Measurements from ENCODE around the gene RBMS3.

RBMS3 gene

GRCh38 chr3:29291260-29291981, 10.6 kb downstream of the RBMS3 start:
- H3K4me1 ChIP-seq (ENCODE audit: control insufficient read depth, insufficient read depth, low read length) = peaks cover 9% of the 10 kb centered on the region

GRCh38 chr3:29291982-29292363, 11.1 kb downstream of the RBMS3 start:
- H3K9ac ChIP-seq (ENCODE audit: low read depth, low read length) = no peak overlapping the region
- no peaks in the 10 kb centered on the region for H3K27me3 ChIP-seq (ENCODE audit: control insufficient read depth, insufficient read depth, low read length)
- H3K4me1 ChIP-seq (ENCODE audit: control insufficient read depth, insufficient read depth, low read length) = peaks cover 9% of the 10 kb centered on the region

More at GRCh38 chr3:29291260-29291981, 10.6 kb downstream of the RBMS3 start:
- no peaks in the 10 kb centered on the region for H3K27me3 ChIP-seq (ENCODE audit: control insufficient read depth, insufficient read depth, low read length)
- H3K9ac ChIP-seq (ENCODE audit: low read depth, low read length) = no peak overlapping the region
- no peaks in the 10 kb centered on the region for H3K36me3 ChIP-seq (ENCODE audit: control insufficient read depth, insufficient read depth, low read length)
- H3K9me3 ChIP-seq (ENCODE audit: control insufficient read depth, insufficient read depth, low read length) = no peaks in the 10 kb centered on the region
- H3K4me3 ChIP-seq (ENCODE audit: low read depth, low read length) = no peak overlapping the region

DNA sequence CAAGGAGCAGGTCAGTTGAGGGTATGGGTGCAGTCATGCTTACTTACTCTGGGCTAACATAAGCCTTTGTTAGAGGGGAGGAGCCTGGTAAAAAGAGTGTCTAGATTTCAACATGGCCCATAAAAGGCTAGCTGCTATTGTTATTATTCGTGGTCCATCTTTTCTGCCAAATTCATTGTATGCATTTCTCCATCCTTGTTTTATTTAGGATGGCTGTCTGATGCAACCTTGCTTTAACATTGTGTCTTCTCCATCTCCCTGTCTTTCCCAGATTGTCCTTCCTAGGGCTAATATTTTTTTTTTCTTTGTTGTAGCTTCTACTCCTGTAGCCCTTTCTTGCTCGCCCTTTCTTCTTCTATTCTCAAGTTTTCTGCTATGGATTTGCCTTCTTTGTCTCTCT, 12.6 kb downstream of the RBMS3 start:
- H3K4me1 ChIP-seq (ENCODE audit: control insufficient read depth, insufficient read depth, low read length) = peaks cover 4% of the 10 kb centered on the region
- H3K27me3 ChIP-seq (ENCODE audit: control insufficient read depth, insufficient read depth, low read length) = no peaks in the 10 kb centered on the region
- no peaks in the 10 kb centered on the region for H3K36me3 ChIP-seq (ENCODE audit: control insufficient read depth, insufficient read depth, low read length)
- H3K9me3 ChIP-seq (ENCODE audit: control insufficient read depth, insufficient read depth, low read length) = no peaks in the 10 kb centered on the region
- H3K4me3 ChIP-seq (ENCODE audit: low read depth, low read length) = no peak overlapping the region
- no peak overlapping the region for H3K9ac ChIP-seq (ENCODE audit: low read depth, low read length)

More at GRCh38 chr3:29291982-29292363, 11.1 kb downstream of the RBMS3 start:
- no peaks in the 10 kb centered on the region for H3K36me3 ChIP-seq (ENCODE audit: control insufficient read depth, insufficient read depth, low read length)
- no peaks in the 10 kb centered on the region for H3K9me3 ChIP-seq (ENCODE audit: control insufficient read depth, insufficient read depth, low read length)
- H3K4me3 ChIP-seq (ENCODE audit: low read depth, low read length) = no peak overlapping the region

DNA sequence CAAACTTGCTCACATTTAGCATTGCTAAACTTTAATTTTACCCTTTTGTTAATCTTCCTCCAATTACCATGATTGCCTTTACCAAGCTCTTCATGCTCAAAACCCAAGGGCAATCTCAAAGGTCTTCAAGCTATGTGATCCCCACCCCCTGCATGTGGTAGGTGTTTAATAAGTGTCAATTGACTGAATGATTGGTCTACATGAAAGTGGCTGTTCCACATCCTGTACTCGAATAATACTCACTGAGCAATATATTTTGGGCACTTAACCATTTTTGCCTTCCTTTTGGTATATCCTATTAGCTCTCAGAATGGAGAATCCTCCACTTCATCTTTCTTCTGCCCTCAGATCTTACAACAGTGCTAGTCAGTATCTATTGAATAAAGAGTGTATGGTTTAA, 17.1 kb downstream of the RBMS3 start:
- Histone ChIP-seq H3K9ac (ENCODE audit: low read depth, low read length) (no peak overlapping the region), H3K4me3 (ENCODE audit: low read depth, low read length) (no peak overlapping the region), H3K27me3 (ENCODE audit: control insufficient read depth, insufficient read depth, low read length) (no peaks in the 10 kb centered on the region), H3K36me3 (ENCODE audit: control insufficient read depth, insufficient read depth, low read length) (no peaks in the 10 kb centered on the region), H3K4me1 (ENCODE audit: control insufficient read depth, insufficient read depth, low read length) (no peaks in the 10 kb centered on the region), H3K9me3 (ENCODE audit: control insufficient read depth, insufficient read depth, low read length) (no peaks in the 10 kb centered on the region)

- Histone ChIP-seq H3K9ac (ENCODE audit: low read depth, low read length) (no peak overlapping the region), H3K9me3 (ENCODE audit: control insufficient read depth, insufficient read depth, low read length) (no peaks in the 10 kb centered on the region), H3K4me3 (ENCODE audit: low read depth, low read length) (no peak overlapping the region), H3K36me3 (ENCODE audit: control insufficient read depth, insufficient read depth, low read length) (no peaks in the 10 kb centered on the region), H3K4me1 (ENCODE audit: control insufficient read depth, insufficient read depth, low read length) (no peaks in the 10 kb centered on the region), H3K27me3 (ENCODE audit: control insufficient read depth, insufficient read depth, low read length) (no peaks in the 10 kb centered on the region)
Observed at GRCh38 chr3:29301332-29302019, 20.6 kb downstream of the RBMS3 start.

DNA sequence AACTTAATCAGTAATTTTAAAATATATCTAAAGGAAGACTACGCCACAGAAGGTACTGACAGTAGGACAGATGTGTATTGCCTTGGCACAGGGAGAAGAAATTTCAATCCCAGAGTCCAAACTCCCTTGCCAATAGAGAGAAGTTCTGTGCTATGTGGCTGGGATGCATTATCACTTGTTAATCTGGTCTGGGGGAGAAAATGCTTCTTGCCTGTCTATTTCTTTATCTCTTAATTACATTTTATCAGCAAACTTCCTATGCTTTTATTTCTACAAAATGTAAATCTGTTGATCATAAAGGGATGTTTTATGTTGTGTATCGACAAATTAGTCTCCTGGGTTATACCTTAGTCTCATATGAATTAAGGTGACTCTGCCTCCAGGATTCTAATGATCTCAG, 21.7 kb downstream of the RBMS3 start:
- Histone ChIP-seq H3K4me3 (ENCODE audit: low read depth, low read length) (no peak overlapping the region), H3K4me1 (ENCODE audit: control insufficient read depth, insufficient read depth, low read length) (no peaks in the 10 kb centered on the region), H3K36me3 (ENCODE audit: control insufficient read depth, insufficient read depth, low read length) (no peaks in the 10 kb centered on the region), H3K9ac (ENCODE audit: low read depth, low read length) (no peak overlapping the region), H3K9me3 (ENCODE audit: control insufficient read depth, insufficient read depth, low read length) (no peaks in the 10 kb centered on the region), H3K27me3 (ENCODE audit: control insufficient read depth, insufficient read depth, low read length) (no peaks in the 10 kb centered on the region)

DNA sequence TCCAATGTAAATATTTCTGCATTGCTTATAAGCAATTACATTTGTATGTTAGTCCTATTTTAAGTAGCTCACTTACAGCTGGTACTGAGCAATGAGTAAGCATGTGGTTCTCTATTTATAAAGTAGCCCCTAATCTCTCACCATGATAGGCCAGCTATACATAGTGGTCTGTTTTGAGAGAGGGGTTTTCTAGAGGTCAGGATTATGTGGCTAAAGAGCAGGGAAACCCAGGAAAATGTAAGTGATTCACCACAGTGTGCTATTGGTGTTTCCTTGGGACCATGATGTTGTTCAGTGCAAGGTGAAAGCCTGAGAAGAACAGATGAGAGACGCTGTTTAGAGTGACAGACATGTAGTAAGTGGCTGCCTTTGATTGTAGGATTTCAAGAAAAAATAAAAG, 26.4 kb downstream of the RBMS3 start:
- Histone ChIP-seq H3K4me1 (ENCODE audit: control insufficient read depth, insufficient read depth, low read length) (no peaks in the 10 kb centered on the region), H3K27me3 (ENCODE audit: control insufficient read depth, insufficient read depth, low read length) (no peaks in the 10 kb centered on the region), H3K4me3 (ENCODE audit: low read depth, low read length) (no peak overlapping the region), H3K9me3 (ENCODE audit: control insufficient read depth, insufficient read depth, low read length) (no peaks in the 10 kb centered on the region), H3K9ac (ENCODE audit: low read depth, low read length) (no peak overlapping the region), H3K36me3 (ENCODE audit: control insufficient read depth, insufficient read depth, low read length) (no peaks in the 10 kb centered on the region)

DNA sequence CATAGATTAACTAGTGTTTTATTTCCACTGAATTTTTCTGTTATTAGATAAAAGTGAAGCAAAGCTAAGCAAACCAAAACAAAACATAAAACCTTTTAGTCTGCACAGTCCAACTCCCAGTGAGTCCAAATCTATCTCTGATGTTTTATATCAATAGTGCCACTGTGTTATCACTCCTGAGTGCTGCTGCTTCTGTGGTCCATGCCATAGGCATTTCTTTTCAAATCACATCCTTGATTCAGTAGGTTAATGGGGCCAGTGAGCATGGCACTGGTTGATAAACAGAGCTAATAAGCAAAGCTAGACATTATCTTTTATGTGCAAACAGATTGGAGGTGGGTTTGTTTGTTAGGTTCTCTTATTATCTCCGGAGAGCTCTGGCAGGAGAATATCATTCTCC, 30.0 kb downstream of the RBMS3 start:
- Histone ChIP-seq H3K4me1 (ENCODE audit: control insufficient read depth, insufficient read depth, low read length) (no peaks in the 10 kb centered on the region), H3K9ac (ENCODE audit: low read depth, low read length) (no peak overlapping the region), H3K4me3 (ENCODE audit: low read depth, low read length) (no peak overlapping the region), H3K27me3 (ENCODE audit: control insufficient read depth, insufficient read depth, low read length) (no peaks in the 10 kb centered on the region), H3K9me3 (ENCODE audit: control insufficient read depth, insufficient read depth, low read length) (no peaks in the 10 kb centered on the region), H3K36me3 (ENCODE audit: control insufficient read depth, insufficient read depth, low read length) (no peaks in the 10 kb centered on the region)

GRCh38 chr3:29311795-29312194, 30.9 kb downstream of the RBMS3 start:
- H3K4me3 ChIP-seq (ENCODE audit: low read depth, low read length) = no peak overlapping the region
- H3K9ac ChIP-seq (ENCODE audit: low read depth, low read length) = no peak overlapping the region
- H3K27me3 ChIP-seq (ENCODE audit: control insufficient read depth, insufficient read depth, low read length) = no peaks in the 10 kb centered on the region
- H3K36me3 ChIP-seq (ENCODE audit: control insufficient read depth, insufficient read depth, low read length) = no peaks in the 10 kb centered on the region
- no peaks in the 10 kb centered on the region for H3K4me1 ChIP-seq (ENCODE audit: control insufficient read depth, insufficient read depth, low read length)
- H3K9me3 ChIP-seq (ENCODE audit: control insufficient read depth, insufficient read depth, low read length) = no peaks in the 10 kb centered on the region

DNA sequence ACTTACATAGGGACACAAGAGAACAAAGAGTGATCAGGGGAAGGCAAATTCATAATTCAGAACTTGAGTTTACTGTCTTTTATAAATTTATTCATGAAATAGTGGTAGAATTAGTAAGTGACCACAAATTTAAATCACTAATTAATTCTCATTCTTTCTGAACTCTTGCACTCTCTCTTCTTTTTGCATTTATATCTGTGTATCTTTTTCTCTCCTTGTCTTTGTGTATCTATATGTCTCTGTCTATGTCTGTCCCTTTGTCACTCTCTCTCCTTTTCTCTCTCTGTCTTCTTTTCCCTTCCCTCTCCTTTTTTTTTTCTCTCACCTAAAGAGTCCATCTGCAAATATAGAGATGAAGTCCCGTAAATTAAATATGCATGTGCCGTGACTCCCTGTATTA, 31.5 kb downstream of the RBMS3 start:
- H3K27me3 ChIP-seq (ENCODE audit: control insufficient read depth, insufficient read depth, low read length) = no peaks in the 10 kb centered on the region
- no peaks in the 10 kb centered on the region for H3K9me3 ChIP-seq (ENCODE audit: control insufficient read depth, insufficient read depth, low read length)
- H3K4me1 ChIP-seq (ENCODE audit: control insufficient read depth, insufficient read depth, low read length) = no peaks in the 10 kb centered on the region
- no peak overlapping the region for H3K9ac ChIP-seq (ENCODE audit: low read depth, low read length)
- H3K4me3 ChIP-seq (ENCODE audit: low read depth, low read length) = no peak overlapping the region
- H3K36me3 ChIP-seq (ENCODE audit: control insufficient read depth, insufficient read depth, low read length) = no peaks in the 10 kb centered on the region

- Histone ChIP-seq H3K36me3 (ENCODE audit: control insufficient read depth, insufficient read depth, low read length) (no peaks in the 10 kb centered on the region), H3K9ac (ENCODE audit: low read depth, low read length) (no peak overlapping the region), H3K27me3 (ENCODE audit: control insufficient read depth, insufficient read depth, low read length) (no peaks in the 10 kb centered on the region), H3K9me3 (ENCODE audit: control insufficient read depth, insufficient read depth, low read length) (no peaks in the 10 kb centered on the region), H3K4me1 (ENCODE audit: control insufficient read depth, insufficient read depth, low read length) (no peaks in the 10 kb centered on the region), H3K4me3 (ENCODE audit: low read depth, low read length) (no peak overlapping the region)
Observed at GRCh38 chr3:29312960-29313452, 32.1 kb downstream of the RBMS3 start.

Data from iPS-15b (cell line).